ENCODE results near the gene ZNF536.

Gene ZNF536

DNA sequence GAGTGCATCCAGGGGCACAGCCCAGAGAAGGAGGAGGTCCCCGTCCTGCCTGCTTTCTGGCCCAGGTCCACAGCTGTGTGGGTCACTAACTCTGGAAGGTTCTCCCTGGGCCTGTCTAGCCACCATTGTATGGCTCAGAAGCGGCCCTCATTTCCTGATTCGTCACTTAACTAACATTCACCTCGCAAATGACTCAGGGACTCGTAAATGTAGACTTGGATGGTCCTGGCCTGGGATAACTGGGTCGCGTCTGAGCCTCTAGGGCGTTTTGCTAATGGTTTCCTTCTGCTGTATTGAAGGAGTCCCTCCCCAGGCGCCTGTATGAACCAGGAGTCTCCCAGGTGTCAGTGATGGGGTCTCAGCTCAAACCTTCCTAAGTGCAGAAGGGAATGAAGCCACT lies 162.8 kb downstream of the ZNF536 start:
- Histone ChIP-seq H3K27me3 (peaks cover 0 to 7% of the 10 kb centered on the region in 2 donors), H3K4me3 (no peak overlapping the region), H3K4me1 (no peaks in the 10 kb centered on the region), H3K27ac (no peak overlapping the region), H3K9me3 (no peaks in the 10 kb centered on the region), H3K36me3 (no peaks in the 10 kb centered on the region)
- no peak for TF ChIP-seq CTCF (IDR thresholded peaks at IDR 0.05)
- no peak for DNase-seq
- intact Hi-C loops (cut with DNase I; ENCODE audit: low total_unique reads): no loop called here

DNA sequence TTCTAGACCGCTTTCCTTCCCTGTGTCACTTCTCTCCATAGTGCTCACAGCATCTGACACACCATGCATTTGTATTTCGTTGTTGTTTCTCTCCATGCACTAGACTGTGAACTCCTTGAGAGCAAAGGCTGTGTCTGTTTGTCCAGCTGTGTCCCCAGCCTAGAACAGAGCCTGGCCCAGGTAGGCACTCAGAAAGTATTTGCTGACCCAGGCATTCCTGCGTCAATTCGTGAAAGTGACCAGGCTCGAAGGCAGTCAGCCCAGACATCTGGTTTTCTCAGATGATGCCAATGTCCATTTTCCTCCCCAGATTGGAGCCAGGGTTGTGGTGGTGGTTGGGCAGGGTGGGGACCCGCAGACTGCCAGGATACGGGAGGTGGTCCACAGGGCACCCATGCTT lies 164.8 kb downstream of the ZNF536 start:
- Histone ChIP-seq H3K36me3 (no peaks in the 10 kb centered on the region), H3K27me3 (peaks cover 0 to 7% of the 10 kb centered on the region in 2 donors), H3K4me3 (no peak overlapping the region), H3K9me3 (no peaks in the 10 kb centered on the region), H3K4me1 (no peaks in the 10 kb centered on the region), H3K27ac (no peak overlapping the region)
- no peak for TF ChIP-seq CTCF (IDR thresholded peaks at IDR 0.05)
- intact Hi-C loops (cut with DNase I; ENCODE audit: low total_unique reads): no loop called here
- no peak for DNase-seq

GRCh38 chr19:30539315-30539714 lies 167.1 kb downstream of the ZNF536 start:
- Histone ChIP-seq H3K9me3 (no peaks in the 10 kb centered on the region), H3K36me3 (no peaks in the 10 kb centered on the region), H3K27me3 (peaks cover 0 to 7% of the 10 kb centered on the region in 2 donors), H3K27ac (no peak overlapping the region), H3K4me1 (no peaks in the 10 kb centered on the region), H3K4me3 (no peak overlapping the region)
- intact Hi-C loops (cut with DNase I; ENCODE audit: low total_unique reads): no loop called here
- DNase-seq: peak in 1 of 2 donors; percentile 39
- TF ChIP-seq CTCF (IDR thresholded peaks at IDR 0.05): no peak

- no peaks in the 10 kb centered on the region for H3K4me1 ChIP-seq
- peak in 1 of 2 donors; percentile 43 for DNase-seq
- H3K9me3 ChIP-seq: no peaks in the 10 kb centered on the region
- no peak overlapping the region for H3K4me3 ChIP-seq
- no peak overlapping the region for H3K27ac ChIP-seq
- H3K36me3 ChIP-seq: no peaks in the 10 kb centered on the region
- intact Hi-C loops (cut with DNase I; ENCODE audit: low total_unique reads): no loop called here
- H3K27me3 ChIP-seq: peaks cover 0 to 7% of the 10 kb centered on the region in 2 donors
- no peak for TF ChIP-seq CTCF (IDR thresholded peaks at IDR 0.05)
These were observed 167.8 kb downstream of the ZNF536 start for GRCh38 chr19:30539981-30540380.

DNA sequence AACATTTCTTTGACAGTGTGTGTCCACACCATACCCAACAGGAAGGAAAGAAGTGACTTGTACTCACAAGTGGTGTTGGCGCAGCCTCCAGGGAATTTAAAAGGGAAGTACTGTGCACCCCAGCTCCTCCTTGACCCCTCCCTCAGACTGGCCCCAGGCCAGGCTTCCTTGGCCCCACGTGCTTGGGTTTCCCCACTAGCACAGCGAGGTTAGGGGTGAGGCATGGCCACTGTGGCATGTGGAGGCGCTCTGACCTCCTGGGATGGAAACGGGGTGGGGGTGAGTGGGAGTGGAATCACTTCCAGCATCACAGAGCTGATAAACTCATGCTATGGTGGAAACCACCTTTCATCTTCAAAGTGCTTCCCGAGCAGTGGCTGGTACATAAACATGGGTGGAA lies 168.6 kb downstream of the ZNF536 start:
- Histone ChIP-seq H3K9me3 (no peaks in the 10 kb centered on the region), H3K27ac (no peak overlapping the region), H3K4me3 (no peak overlapping the region), H3K4me1 (no peaks in the 10 kb centered on the region), H3K27me3 (peaks cover 0 to 7% of the 10 kb centered on the region in 2 donors), H3K36me3 (no peaks in the 10 kb centered on the region)
- intact Hi-C loops (cut with DNase I; ENCODE audit: low total_unique reads): no loop called here
- peak in 1 of 2 donors; percentile 58 for DNase-seq
- no peak for TF ChIP-seq CTCF (IDR thresholded peaks at IDR 0.05)

GRCh38 chr19:30541575-30541974 lies 169.4 kb downstream of the ZNF536 start:
- no peak for TF ChIP-seq CTCF (IDR thresholded peaks at IDR 0.05)
- Histone ChIP-seq H3K4me3 (no peak overlapping the region), H3K27ac (no peak overlapping the region), H3K9me3 (no peaks in the 10 kb centered on the region), H3K27me3 (peaks cover 0 to 5% of the 10 kb centered on the region in 2 donors), H3K4me1 (no peaks in the 10 kb centered on the region), H3K36me3 (no peaks in the 10 kb centered on the region)
- intact Hi-C loops (cut with DNase I; ENCODE audit: low total_unique reads): no loop called here
- no peak for DNase-seq

All from tibial artery (tissue), 4 donors.